Neural cell (in vitro differentiated cells): ENCODE data around the gene ZNF79. TPM values are rescaled to one million over a fixed set of nuclear protein-coding genes. Genes with fewer than 3 reads are reported as not detected.

Experiments used
- H2AFZ ChIP-seq: fragments of 200-600, 300-800 bp; sonication (generic), shearing (Covaris generic); 2 replicates; pipeline ENCODE4 v1.6.0; 2014; ENCODE audit warnings: low read depth, mild to moderate bottlenecking, antibody characterized with exemption, low read length, moderate library complexity
- H3F3A ChIP-seq: fragments of 200-600 bp; shearing (Covaris generic); 2 replicates; pipeline ENCODE4 v1.6.1; 2016; ENCODE audit warnings: mild to moderate bottlenecking, moderate library complexity, mixed read lengths, antibody characterized with exemption, low read length; ENCODE audit not compliant: insufficient read depth, poor library complexity, severe bottlenecking
- H3K27ac ChIP-seq: fragments of 200-600, 300-800 bp; sonication (generic), shearing (Covaris generic); 2 replicates; pipeline ENCODE4 v1.5.1; 2014; ENCODE audit warnings: mild to moderate bottlenecking, low read length, moderate library complexity
- H3K27me3 ChIP-seq: fragments of 300-800, 200-600 bp; sonication (generic), shearing (Covaris generic); 2 replicates; pipeline ENCODE4 v1.6.0; 2014; ENCODE audit warnings: mild to moderate bottlenecking, low read depth, low read length, moderate library complexity; ENCODE audit not compliant: insufficient read depth
- H3K36me3 ChIP-seq: fragments of 300-800, 200-600 bp; sonication (generic), shearing (Covaris generic); 2 replicates; pipeline ENCODE4 v1.5.1; 2014; ENCODE audit warnings: mild to moderate bottlenecking, antibody characterized with exemption, low read length, moderate library complexity; ENCODE audit not compliant: insufficient read depth
- H3K4me2 ChIP-seq: fragments of 300-800, 200-600 bp; sonication (generic), shearing (Covaris generic); 2 replicates; pipeline ENCODE4 v1.6.0; 2014; ENCODE audit warnings: mild to moderate bottlenecking, low read length
- H3K4me3 ChIP-seq: fragments of 300-800, 200-600 bp; sonication (generic), shearing (Covaris generic); 2 replicates; pipeline ENCODE4 v1.5.1; 2014; ENCODE audit warnings: mild to moderate bottlenecking, low read length, moderate library complexity
- H3K79me2 ChIP-seq: fragments of 200-600 bp; shearing (Covaris generic); replicated peaks from 2 replicates; pipeline ENCODE4 v1.6.0; 2014; ENCODE audit warnings: mild to moderate bottlenecking, low read length, moderate library complexity; ENCODE audit not compliant: insufficient read depth
- H3K9ac ChIP-seq: fragments of 300-800, 200-600 bp; sonication (generic), shearing (Covaris generic); 2 replicates; pipeline ENCODE4 v1.6.1; 2016; ENCODE audit warnings: mild to moderate bottlenecking, low read length, mixed read lengths
- H3K9me2 ChIP-seq: fragments of 200-600 bp; shearing (Covaris generic); 2 replicates; pipeline ENCODE4 v1.6.1; 2016; ENCODE audit warnings: mild to moderate bottlenecking, low read length, mixed read lengths; ENCODE audit not compliant: insufficient read depth
- H3K9me3 ChIP-seq: fragments of 200-600, 300-800 bp; sonication (generic), shearing (Covaris generic); 2 replicates; pipeline ENCODE4 v1.6.1; 2016; ENCODE audit warnings: mild to moderate bottlenecking, mixed run types, low read length, moderate library complexity, mixed read lengths
- H4K20me1 ChIP-seq: fragments of 200-600 bp; shearing (Covaris generic); 2 replicates; pipeline ENCODE4 v1.6.1; 2016; ENCODE audit warnings: mild to moderate bottlenecking, mixed run types; ENCODE audit not compliant: insufficient read depth
- EP300 ChIP-seq: fragments of 450-650 bp; conservative IDR thresholded peaks from 2 replicates; pipeline ENCODE4 v1.6.1; 2014; ENCODE audit warnings: antibody characterized with exemption, mild to moderate bottlenecking, moderate library complexity; ENCODE audit not compliant: poor library complexity, severe bottlenecking
- EZH2 ChIP-seq: fragments of 200-600, 300-800 bp; shearing (Covaris generic), sonication (generic); IDR thresholded peaks from 2 replicates; pipeline ENCODE4 v1.6.1; 2014; ENCODE audit warnings: antibody characterized with exemption, low read length, borderline replicate concordance, mild to moderate bottlenecking; ENCODE audit not compliant: insufficient read depth, poor library complexity, severe bottlenecking
- MXI1 ChIP-seq: fragments of 450-650 bp; conservative IDR thresholded peaks from 2 replicates; pipeline ENCODE4 v1.6.1; 2014; ENCODE audit warnings: antibody characterized with exemption, mild to moderate bottlenecking; ENCODE audit not compliant: poor library complexity, severe bottlenecking
- POLR2AphosphoS5 ChIP-seq: IDR thresholded peaks from 2 replicates; pipeline ENCODE4 v1.6.1; 2012
- RAD21 ChIP-seq: fragments of 450-650 bp; conservative IDR thresholded peaks from 2 replicates; pipeline ENCODE4 v1.6.1; 2014; ENCODE audit warnings: antibody characterized with exemption, mild to moderate bottlenecking, moderate library complexity
- SMC3 ChIP-seq: fragments of 450-650 bp; conservative IDR thresholded peaks from 2 replicates; pipeline ENCODE4 v1.6.1; 2014; ENCODE audit warnings: antibody characterized with exemption, mild to moderate bottlenecking, moderate library complexity; ENCODE audit not compliant: poor library complexity
- TAF1 ChIP-seq: IDR thresholded peaks from 2 replicates; pipeline ENCODE4 v1.6.1; 2012; ENCODE audit warnings: low read depth
- polyA plus RNA-seq: library from polyadenylated mRNA; depleted of rRNA; stranded (reverse); fragments of >200 nt; gene quantifications from 2 replicates; pipeline ENCODE4 v1.2.3, GENCODE V29; 2014
- TF ChIP-seq, protein P1 (sequence below): IDR thresholded peaks from 2 replicates; pipeline ENCODE4 v1.6.1; 2012; ENCODE audit warnings: borderline replicate concordance
- TF ChIP-seq, protein P2 (sequence below): fragments of 450-650 bp; IDR thresholded peaks from 2 replicates; pipeline ENCODE4 v1.5.1; 2014; ENCODE audit warnings: antibody characterized with exemption, mild to moderate bottlenecking, moderate library complexity; ENCODE audit not compliant: poor library complexity, severe bottlenecking

Gene ZNF79
- polyA plus RNA-seq, 1 donor from 2014 or later: 2.9 TPM

DNA sequence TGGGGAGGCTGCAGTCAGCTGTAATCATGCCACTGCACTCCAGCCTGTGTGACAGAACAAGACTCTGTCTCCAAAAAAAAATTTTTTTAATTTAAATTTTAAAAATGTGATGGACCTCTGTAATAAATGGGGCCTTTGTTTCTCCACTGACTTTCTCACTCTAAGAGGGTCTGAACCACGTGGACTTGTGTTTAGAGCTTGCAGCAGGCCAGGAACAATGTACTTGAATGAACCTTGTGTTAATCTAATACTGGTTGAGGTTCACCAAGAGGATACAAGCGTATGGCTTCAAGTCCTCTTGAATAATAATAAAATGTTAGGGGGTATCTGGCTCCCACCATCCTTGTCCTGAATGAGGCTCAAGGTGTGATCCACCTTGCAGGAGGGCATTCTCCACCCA lies 41.6 kb upstream of the ZNF79 start:
- no peaks in the 10 kb centered on the region for H3K36me3 ChIP-seq
- H3K9me2 ChIP-seq: no peaks in the 10 kb centered on the region
- no peaks in the 10 kb centered on the region for H3K9me3 ChIP-seq
- no peak for TF ChIP-seq MXI1
- TF ChIP-seq, protein P1, sequence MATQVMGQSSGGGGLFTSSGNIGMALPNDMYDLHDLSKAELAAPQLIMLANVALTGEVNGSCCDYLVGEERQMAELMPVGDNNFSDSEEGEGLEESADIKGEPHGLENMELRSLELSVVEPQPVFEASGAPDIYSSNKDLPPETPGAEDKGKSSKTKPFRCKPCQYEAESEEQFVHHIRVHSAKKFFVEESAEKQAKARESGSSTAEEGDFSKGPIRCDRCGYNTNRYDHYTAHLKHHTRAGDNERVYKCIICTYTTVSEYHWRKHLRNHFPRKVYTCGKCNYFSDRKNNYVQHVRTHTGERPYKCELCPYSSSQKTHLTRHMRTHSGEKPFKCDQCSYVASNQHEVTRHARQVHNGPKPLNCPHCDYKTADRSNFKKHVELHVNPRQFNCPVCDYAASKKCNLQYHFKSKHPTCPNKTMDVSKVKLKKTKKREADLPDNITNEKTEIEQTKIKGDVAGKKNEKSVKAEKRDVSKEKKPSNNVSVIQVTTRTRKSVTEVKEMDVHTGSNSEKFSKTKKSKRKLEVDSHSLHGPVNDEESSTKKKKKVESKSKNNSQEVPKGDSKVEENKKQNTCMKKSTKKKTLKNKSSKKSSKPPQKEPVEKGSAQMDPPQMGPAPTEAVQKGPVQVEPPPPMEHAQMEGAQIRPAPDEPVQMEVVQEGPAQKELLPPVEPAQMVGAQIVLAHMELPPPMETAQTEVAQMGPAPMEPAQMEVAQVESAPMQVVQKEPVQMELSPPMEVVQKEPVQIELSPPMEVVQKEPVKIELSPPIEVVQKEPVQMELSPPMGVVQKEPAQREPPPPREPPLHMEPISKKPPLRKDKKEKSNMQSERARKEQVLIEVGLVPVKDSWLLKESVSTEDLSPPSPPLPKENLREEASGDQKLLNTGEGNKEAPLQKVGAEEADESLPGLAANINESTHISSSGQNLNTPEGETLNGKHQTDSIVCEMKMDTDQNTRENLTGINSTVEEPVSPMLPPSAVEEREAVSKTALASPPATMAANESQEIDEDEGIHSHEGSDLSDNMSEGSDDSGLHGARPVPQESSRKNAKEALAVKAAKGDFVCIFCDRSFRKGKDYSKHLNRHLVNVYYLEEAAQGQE: no peak
- TF ChIP-seq TAF1: no peak
- TF ChIP-seq SMC3: no peak
- TF ChIP-seq EP300: no peak
- TF ChIP-seq POLR2AphosphoS5: no peak
- TF ChIP-seq RAD21: no peak
- no peak for TF ChIP-seq EZH2
- TF ChIP-seq, protein P2, sequence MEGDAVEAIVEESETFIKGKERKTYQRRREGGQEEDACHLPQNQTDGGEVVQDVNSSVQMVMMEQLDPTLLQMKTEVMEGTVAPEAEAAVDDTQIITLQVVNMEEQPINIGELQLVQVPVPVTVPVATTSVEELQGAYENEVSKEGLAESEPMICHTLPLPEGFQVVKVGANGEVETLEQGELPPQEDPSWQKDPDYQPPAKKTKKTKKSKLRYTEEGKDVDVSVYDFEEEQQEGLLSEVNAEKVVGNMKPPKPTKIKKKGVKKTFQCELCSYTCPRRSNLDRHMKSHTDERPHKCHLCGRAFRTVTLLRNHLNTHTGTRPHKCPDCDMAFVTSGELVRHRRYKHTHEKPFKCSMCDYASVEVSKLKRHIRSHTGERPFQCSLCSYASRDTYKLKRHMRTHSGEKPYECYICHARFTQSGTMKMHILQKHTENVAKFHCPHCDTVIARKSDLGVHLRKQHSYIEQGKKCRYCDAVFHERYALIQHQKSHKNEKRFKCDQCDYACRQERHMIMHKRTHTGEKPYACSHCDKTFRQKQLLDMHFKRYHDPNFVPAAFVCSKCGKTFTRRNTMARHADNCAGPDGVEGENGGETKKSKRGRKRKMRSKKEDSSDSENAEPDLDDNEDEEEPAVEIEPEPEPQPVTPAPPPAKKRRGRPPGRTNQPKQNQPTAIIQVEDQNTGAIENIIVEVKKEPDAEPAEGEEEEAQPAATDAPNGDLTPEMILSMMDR: no peak
- no peak overlapping the region for H3K9ac ChIP-seq
- no peak overlapping the region for H3K4me3 ChIP-seq
- H3K27ac ChIP-seq: no peak overlapping the region
- no peak overlapping the region for H2AFZ ChIP-seq
- no peaks in the 10 kb centered on the region for H3K79me2 ChIP-seq
- no peaks in the 10 kb centered on the region for H4K20me1 ChIP-seq
- no peaks in the 10 kb centered on the region for H3K27me3 ChIP-seq
- H3K4me2 ChIP-seq: no peak overlapping the region
- H3F3A ChIP-seq: no peaks in the 10 kb centered on the region

DNA sequence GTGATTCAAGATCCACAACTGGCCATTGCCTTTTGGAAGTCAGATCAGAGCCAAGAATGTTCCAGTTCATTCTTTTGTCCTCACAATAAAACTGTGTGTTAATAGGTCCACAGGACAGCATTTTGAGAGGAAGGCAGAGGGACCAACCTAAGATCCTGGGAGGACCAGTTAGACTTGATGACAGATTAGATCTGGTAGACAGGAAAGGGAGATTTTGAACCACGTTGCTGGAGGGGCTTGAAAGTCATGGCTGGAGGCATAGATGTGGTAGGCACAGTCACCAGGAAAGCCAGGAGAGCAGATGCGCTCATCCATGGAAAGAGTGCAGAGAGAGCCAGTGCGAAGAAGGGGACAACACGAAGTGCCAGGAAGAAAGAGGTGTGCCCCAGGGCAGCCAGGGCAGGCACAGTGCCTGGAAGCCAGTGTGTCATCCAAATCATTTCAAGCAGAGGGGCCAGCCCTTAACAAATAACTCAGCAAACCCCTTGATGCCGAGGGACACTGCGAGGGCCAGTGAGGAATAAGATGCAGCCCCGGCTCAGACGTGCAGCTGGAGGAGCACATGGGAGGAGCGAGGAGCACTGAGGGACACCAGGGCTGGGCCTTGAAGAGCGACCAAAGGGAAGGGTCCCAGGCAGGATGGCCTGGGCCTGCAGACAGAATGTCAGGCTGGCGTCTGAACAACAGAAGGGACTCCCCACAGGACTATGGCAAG lies 40.0 kb upstream of the ZNF79 start:
- Histone ChIP-seq H3K4me2 (no peak overlapping the region), H3K79me2 (no peaks in the 10 kb centered on the region), H2AFZ (no peak overlapping the region), H3K9me2 (no peaks in the 10 kb centered on the region), H3F3A (no peaks in the 10 kb centered on the region), H3K9me3 (no peaks in the 10 kb centered on the region), H4K20me1 (no peaks in the 10 kb centered on the region), H3K36me3 (no peaks in the 10 kb centered on the region), H3K27ac (no peak overlapping the region), H3K27me3 (no peaks in the 10 kb centered on the region), H3K4me3 (no peak overlapping the region), H3K9ac (no peak overlapping the region)
- TF ChIP-seq EP300 (no peak), EZH2 (no peak), SMC3 (no peak), RAD21 (no peak), TAF1 (no peak), MXI1 (no peak), POLR2AphosphoS5 (no peak)
- TF ChIP-seq, protein P1: no peak
- TF ChIP-seq, protein P2: no peak
